ENCODE data around the gene HEG1.

GRCh38 chr3:125054449-125055329, 1.1 kb downstream of the HEG1 start:
- TF ChIP-seq CTCF (IDR thresholded peaks at IDR 0.05; ENCODE audit: insufficient read depth, low read length, poor library complexity, severe bottlenecking) (no peak), EZH2phosphoT487 (conservative IDR thresholded peaks at IDR 0.05; ENCODE audit: low read length) (no peak)

Data from SU-DHL-6 (cell line).